Measurements from ENCODE around the gene CAB39L.

Gene CAB39L

DNA sequence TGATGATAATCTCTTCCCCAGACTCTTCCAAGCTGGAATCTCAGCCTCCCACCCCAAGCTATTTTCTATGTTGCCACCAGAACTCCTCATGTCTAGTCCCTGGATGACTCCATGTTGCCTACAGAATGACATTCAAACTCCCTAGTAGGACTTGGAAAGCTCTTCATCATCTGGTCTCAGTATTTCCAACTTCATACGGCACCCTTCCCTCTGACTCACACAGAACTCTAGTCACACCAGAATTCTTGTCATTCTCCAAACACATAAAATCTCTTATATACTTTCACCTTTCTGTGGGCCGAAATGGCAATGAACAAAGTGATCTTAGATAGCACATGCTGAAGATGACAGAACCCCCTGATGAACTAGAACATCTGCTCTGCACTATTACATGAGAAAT is 86.2 kb downstream of the CAB39L start:
- Histone ChIP-seq H3K27me3 (ENCODE audit: insufficient read depth, low read length, poor library complexity, severe bottlenecking) (no peaks in the 10 kb centered on the region), H3K4me2 (ENCODE audit: low read depth, low read length, poor library complexity, severe bottlenecking) (no peak overlapping the region), H3K9ac (ENCODE audit: low read depth, low read length, poor library complexity, severe bottlenecking) (no peak overlapping the region), H3K79me2 (ENCODE audit: insufficient read depth, low read length) (no peaks in the 10 kb centered on the region), H3F3A (ENCODE audit: low read depth) (no peaks in the 10 kb centered on the region), H4K20me1 (ENCODE audit: insufficient read depth, low read length, poor library complexity, severe bottlenecking) (no peaks in the 10 kb centered on the region), H3K9me2 (replicated peaks; ENCODE audit: low read depth, low read length) (no peaks in the 10 kb centered on the region), H3K36me3 (ENCODE audit: insufficient read depth, low read length) (no peaks in the 10 kb centered on the region), H3K9me3 (ENCODE audit: insufficient read depth, low read depth, low read length) (no peaks in the 10 kb centered on the region), H3K4me1 (ENCODE audit: insufficient read depth, low read length, poor library complexity, severe bottlenecking) (no peaks in the 10 kb centered on the region), H2AFZ (ENCODE audit: low read length) (no peak overlapping the region), H3K4me3 (ENCODE audit: low read length, poor library complexity, severe bottlenecking) (no peak overlapping the region)
- TF ChIP-seq, protein P1, sequence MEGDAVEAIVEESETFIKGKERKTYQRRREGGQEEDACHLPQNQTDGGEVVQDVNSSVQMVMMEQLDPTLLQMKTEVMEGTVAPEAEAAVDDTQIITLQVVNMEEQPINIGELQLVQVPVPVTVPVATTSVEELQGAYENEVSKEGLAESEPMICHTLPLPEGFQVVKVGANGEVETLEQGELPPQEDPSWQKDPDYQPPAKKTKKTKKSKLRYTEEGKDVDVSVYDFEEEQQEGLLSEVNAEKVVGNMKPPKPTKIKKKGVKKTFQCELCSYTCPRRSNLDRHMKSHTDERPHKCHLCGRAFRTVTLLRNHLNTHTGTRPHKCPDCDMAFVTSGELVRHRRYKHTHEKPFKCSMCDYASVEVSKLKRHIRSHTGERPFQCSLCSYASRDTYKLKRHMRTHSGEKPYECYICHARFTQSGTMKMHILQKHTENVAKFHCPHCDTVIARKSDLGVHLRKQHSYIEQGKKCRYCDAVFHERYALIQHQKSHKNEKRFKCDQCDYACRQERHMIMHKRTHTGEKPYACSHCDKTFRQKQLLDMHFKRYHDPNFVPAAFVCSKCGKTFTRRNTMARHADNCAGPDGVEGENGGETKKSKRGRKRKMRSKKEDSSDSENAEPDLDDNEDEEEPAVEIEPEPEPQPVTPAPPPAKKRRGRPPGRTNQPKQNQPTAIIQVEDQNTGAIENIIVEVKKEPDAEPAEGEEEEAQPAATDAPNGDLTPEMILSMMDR (conservative IDR thresholded peaks at IDR 0.05; ENCODE audit: low read length), result no peak

DNA sequence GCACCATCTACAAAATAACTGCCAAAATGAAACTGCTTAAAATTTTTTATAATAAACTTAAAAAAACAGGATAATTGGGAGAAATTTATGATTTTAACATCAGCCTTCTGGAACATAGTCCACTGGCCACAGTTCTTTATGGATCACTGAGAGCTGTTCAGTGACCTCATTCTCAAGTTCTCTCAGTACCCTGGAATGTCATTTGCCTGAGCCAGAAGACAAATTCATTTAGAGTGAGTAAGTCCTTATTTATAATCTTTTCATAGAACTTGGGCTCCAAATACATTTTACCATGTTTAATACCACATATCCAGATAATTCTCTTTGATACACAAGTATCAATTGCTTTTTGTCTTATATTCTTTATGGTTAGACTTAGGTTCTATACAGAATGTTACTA is 87.6 kb downstream of the CAB39L start:
- no peaks in the 10 kb centered on the region for H3K27me3 ChIP-seq (ENCODE audit: insufficient read depth, low read length, poor library complexity, severe bottlenecking)
- H3K4me2 ChIP-seq (ENCODE audit: low read depth, low read length, poor library complexity, severe bottlenecking), result no peak overlapping the region
- no peak overlapping the region for H2AFZ ChIP-seq (ENCODE audit: low read length)
- no peaks in the 10 kb centered on the region for H3K79me2 ChIP-seq (ENCODE audit: insufficient read depth, low read length)
- no peaks in the 10 kb centered on the region for H3K36me3 ChIP-seq (ENCODE audit: insufficient read depth, low read length)
- no peaks in the 10 kb centered on the region for H3K4me1 ChIP-seq (ENCODE audit: insufficient read depth, low read length, poor library complexity, severe bottlenecking)
- H3K9ac ChIP-seq (ENCODE audit: low read depth, low read length, poor library complexity, severe bottlenecking), result no peak overlapping the region
- H3K9me2 ChIP-seq (replicated peaks; ENCODE audit: low read depth, low read length), result no peaks in the 10 kb centered on the region
- no peak for TF ChIP-seq EZH2phosphoT487 (IDR thresholded peaks at IDR 0.05; ENCODE audit: borderline replicate concordance)
- TF ChIP-seq, protein P1 (conservative IDR thresholded peaks at IDR 0.05; ENCODE audit: low read length), result no peak
- H3F3A ChIP-seq (ENCODE audit: low read depth), result no peaks in the 10 kb centered on the region
- no peak overlapping the region for H3K4me3 ChIP-seq (ENCODE audit: low read length, poor library complexity, severe bottlenecking)
- H3K9me3 ChIP-seq (ENCODE audit: insufficient read depth, low read depth, low read length), result no peaks in the 10 kb centered on the region
- H4K20me1 ChIP-seq (ENCODE audit: insufficient read depth, low read length, poor library complexity, severe bottlenecking), result no peaks in the 10 kb centered on the region

- TF ChIP-seq, protein P1 (conservative IDR thresholded peaks at IDR 0.05; ENCODE audit: low read length), result no peak
- TF ChIP-seq EZH2phosphoT487 (IDR thresholded peaks at IDR 0.05; ENCODE audit: borderline replicate concordance), result no peak
- H3K27me3 ChIP-seq (ENCODE audit: insufficient read depth, low read length, poor library complexity, severe bottlenecking), result no peaks in the 10 kb centered on the region
Observed at GRCh38 chr13:49354719-49355118, 89.1 kb downstream of the CAB39L start.

More at GRCh38 chr13:49354719-49355118, 89.1 kb downstream of the CAB39L start:
- Histone ChIP-seq H3K9me3 (ENCODE audit: insufficient read depth, low read depth, low read length) (no peaks in the 10 kb centered on the region), H3K79me2 (ENCODE audit: insufficient read depth, low read length) (no peaks in the 10 kb centered on the region), H2AFZ (ENCODE audit: low read length) (no peak overlapping the region), H3K36me3 (ENCODE audit: insufficient read depth, low read length) (no peaks in the 10 kb centered on the region), H3K4me1 (ENCODE audit: insufficient read depth, low read length, poor library complexity, severe bottlenecking) (no peaks in the 10 kb centered on the region), H3F3A (ENCODE audit: low read depth) (no peaks in the 10 kb centered on the region), H4K20me1 (ENCODE audit: insufficient read depth, low read length, poor library complexity, severe bottlenecking) (no peaks in the 10 kb centered on the region), H3K9ac (ENCODE audit: low read depth, low read length, poor library complexity, severe bottlenecking) (no peak overlapping the region), H3K4me3 (ENCODE audit: low read length, poor library complexity, severe bottlenecking) (no peak overlapping the region), H3K9me2 (replicated peaks; ENCODE audit: low read depth, low read length) (no peaks in the 10 kb centered on the region), H3K4me2 (ENCODE audit: low read depth, low read length, poor library complexity, severe bottlenecking) (no peak overlapping the region)
